Ishikawa (cell line): Measurements from ENCODE around the gene ZC3H4.

Experiments used
- CEBPB ChIP-seq: IDR thresholded peaks from 2 replicates; pipeline ENCODE4 v1.6.1; 2012
- CREB1 ChIP-seq: IDR thresholded peaks from 2 replicates; pipeline ENCODE4 v1.6.1; 2012; ENCODE audit warnings: low read depth
- EGR1 ChIP-seq: IDR thresholded peaks from 2 replicates; pipeline ENCODE4 v1.6.1; 2012
- EP300 ChIP-seq: IDR thresholded peaks from 2 replicates; pipeline ENCODE4 v1.6.1; 2012; ENCODE audit warnings: borderline replicate concordance
- NFIC ChIP-seq: IDR thresholded peaks from 2 replicates; pipeline ENCODE4 v1.6.1; 2012
- RAD21 ChIP-seq: IDR thresholded peaks from 2 replicates; pipeline ENCODE4 v1.6.1; 2012; ENCODE audit warnings: low read depth
- TAF1 ChIP-seq: IDR thresholded peaks from 2 replicates; pipeline ENCODE4 v1.6.1; 2012; ENCODE audit warnings: low read depth, mild to moderate bottlenecking
- TCF12 ChIP-seq: IDR thresholded peaks from 2 replicates; pipeline ENCODE4 v1.6.1; 2012; ENCODE audit warnings: low read depth
- YY1 ChIP-seq: IDR thresholded peaks from 2 replicates; pipeline ENCODE4 v1.6.1; 2012; ENCODE audit warnings: low read depth
- ZBTB7A ChIP-seq: IDR thresholded peaks from 2 replicates; pipeline ENCODE4 v1.6.1; 2012; ENCODE audit warnings: low read depth
- TF ChIP-seq, protein P1 (sequence below): IDR thresholded peaks from 2 replicates; pipeline ENCODE4 v1.6.1; 2012; ENCODE audit warnings: low read depth, mild to moderate bottlenecking
- TF ChIP-seq, protein P2 (sequence below): IDR thresholded peaks from 2 replicates; pipeline ENCODE4 v1.6.1; 2012

DNA sequence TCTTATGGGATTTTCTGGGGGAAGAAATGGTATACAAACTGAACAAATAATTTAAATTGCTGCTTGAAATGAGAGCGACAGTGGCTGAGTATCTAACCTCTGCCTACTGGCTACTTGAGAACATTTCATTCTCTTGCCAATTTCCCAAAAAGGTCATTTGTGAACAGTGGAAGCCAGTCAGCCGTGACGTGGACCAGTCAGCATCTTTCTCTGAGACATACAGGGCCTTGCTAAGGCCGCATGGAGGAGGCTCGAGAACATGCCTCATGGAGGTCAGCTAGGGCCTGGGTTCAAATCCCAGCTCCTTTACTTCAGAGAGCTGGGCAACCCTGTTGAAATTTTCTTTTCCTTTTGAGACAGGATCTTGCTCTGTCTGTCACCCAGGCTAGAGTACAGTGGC, 20.3 kb downstream of the ZC3H4 start:
- TF ChIP-seq, protein P1, sequence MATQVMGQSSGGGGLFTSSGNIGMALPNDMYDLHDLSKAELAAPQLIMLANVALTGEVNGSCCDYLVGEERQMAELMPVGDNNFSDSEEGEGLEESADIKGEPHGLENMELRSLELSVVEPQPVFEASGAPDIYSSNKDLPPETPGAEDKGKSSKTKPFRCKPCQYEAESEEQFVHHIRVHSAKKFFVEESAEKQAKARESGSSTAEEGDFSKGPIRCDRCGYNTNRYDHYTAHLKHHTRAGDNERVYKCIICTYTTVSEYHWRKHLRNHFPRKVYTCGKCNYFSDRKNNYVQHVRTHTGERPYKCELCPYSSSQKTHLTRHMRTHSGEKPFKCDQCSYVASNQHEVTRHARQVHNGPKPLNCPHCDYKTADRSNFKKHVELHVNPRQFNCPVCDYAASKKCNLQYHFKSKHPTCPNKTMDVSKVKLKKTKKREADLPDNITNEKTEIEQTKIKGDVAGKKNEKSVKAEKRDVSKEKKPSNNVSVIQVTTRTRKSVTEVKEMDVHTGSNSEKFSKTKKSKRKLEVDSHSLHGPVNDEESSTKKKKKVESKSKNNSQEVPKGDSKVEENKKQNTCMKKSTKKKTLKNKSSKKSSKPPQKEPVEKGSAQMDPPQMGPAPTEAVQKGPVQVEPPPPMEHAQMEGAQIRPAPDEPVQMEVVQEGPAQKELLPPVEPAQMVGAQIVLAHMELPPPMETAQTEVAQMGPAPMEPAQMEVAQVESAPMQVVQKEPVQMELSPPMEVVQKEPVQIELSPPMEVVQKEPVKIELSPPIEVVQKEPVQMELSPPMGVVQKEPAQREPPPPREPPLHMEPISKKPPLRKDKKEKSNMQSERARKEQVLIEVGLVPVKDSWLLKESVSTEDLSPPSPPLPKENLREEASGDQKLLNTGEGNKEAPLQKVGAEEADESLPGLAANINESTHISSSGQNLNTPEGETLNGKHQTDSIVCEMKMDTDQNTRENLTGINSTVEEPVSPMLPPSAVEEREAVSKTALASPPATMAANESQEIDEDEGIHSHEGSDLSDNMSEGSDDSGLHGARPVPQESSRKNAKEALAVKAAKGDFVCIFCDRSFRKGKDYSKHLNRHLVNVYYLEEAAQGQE, result no peak
- TF ChIP-seq EP300 (no peak), YY1 (no peak), NFIC (no peak), ZBTB7A (no peak), TAF1 (no peak), CREB1 (no peak), TCF12 (no peak), RAD21 (no peak), EGR1 (no peak), CEBPB (no peak)
- TF ChIP-seq, protein P2, sequence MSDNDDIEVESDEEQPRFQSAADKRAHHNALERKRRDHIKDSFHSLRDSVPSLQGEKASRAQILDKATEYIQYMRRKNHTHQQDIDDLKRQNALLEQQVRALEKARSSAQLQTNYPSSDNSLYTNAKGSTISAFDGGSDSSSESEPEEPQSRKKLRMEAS, result no peak
